HCT116 (cell line): Measurements from ENCODE around the gene SLBP.

Experiments
- EZH2phosphoT487 ChIP-seq: fragments of 200-600 bp; IDR thresholded peaks from 2 replicates; pipeline ENCODE4 v1.6.1; 2018; ENCODE audit warnings: antibody characterized with exemption, borderline replicate concordance
- POLR2AphosphoS5 ChIP-seq: IDR thresholded peaks from 2 replicates; pipeline ENCODE4 v1.6.1; 2011; ENCODE audit warnings: mild to moderate bottlenecking, low read depth, low read length, moderate library complexity
- SIN3A ChIP-seq: IDR thresholded peaks from 2 replicates; pipeline ENCODE4 v1.6.1; 2012; ENCODE audit warnings: low read depth
- SRF ChIP-seq: IDR thresholded peaks from 2 replicates; pipeline ENCODE4 v1.6.1; 2012; ENCODE audit warnings: low read depth
- TF ChIP-seq, protein P1 (sequence below): IDR thresholded peaks from 2 replicates; pipeline ENCODE4 v1.6.1; 2012; ENCODE audit warnings: low read depth

DNA sequence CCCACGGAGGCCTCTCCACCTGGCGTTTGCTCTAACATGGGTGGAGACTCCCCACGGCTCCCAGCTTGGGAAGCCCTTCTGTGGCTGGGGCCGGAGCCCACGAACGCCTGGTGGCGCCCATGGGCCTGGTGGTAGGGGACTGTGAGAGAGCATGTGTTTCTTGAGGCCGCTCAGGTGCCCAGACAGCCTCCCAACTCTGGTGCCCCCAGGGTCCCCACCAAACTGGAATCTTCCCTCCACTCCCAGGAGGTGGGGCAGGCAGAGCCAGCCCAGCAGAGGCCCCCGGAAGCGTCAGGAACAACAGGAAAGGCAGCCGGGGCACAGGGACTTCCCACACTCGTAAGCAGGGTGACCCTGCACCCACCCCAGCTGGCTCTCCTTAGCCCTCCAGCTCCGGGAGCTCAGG is 47.7 kb upstream of the SLBP start:
- TF ChIP-seq, protein P1, sequence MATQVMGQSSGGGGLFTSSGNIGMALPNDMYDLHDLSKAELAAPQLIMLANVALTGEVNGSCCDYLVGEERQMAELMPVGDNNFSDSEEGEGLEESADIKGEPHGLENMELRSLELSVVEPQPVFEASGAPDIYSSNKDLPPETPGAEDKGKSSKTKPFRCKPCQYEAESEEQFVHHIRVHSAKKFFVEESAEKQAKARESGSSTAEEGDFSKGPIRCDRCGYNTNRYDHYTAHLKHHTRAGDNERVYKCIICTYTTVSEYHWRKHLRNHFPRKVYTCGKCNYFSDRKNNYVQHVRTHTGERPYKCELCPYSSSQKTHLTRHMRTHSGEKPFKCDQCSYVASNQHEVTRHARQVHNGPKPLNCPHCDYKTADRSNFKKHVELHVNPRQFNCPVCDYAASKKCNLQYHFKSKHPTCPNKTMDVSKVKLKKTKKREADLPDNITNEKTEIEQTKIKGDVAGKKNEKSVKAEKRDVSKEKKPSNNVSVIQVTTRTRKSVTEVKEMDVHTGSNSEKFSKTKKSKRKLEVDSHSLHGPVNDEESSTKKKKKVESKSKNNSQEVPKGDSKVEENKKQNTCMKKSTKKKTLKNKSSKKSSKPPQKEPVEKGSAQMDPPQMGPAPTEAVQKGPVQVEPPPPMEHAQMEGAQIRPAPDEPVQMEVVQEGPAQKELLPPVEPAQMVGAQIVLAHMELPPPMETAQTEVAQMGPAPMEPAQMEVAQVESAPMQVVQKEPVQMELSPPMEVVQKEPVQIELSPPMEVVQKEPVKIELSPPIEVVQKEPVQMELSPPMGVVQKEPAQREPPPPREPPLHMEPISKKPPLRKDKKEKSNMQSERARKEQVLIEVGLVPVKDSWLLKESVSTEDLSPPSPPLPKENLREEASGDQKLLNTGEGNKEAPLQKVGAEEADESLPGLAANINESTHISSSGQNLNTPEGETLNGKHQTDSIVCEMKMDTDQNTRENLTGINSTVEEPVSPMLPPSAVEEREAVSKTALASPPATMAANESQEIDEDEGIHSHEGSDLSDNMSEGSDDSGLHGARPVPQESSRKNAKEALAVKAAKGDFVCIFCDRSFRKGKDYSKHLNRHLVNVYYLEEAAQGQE, result no peak
- TF ChIP-seq POLR2AphosphoS5, result no peak
- no peak for TF ChIP-seq SIN3A
- no peak for TF ChIP-seq EZH2phosphoT487
- TF ChIP-seq SRF, result no peak
